Hepatocyte (in vitro differentiated cells): ENCODE measurements around the gene ANKDD1B. TPM values are rescaled to one million over a fixed set of nuclear protein-coding genes. Genes with fewer than 3 reads are reported as not detected.
A peak's percentile ranks its signal among the peaks of the same experiment; 100 is the strongest.

Experiments used
- DNase-seq: peaks from one replicate; pipeline ENCODE4 v3.0.0-alpha.2; 2016; ENCODE audit warnings: low spot score
- H2AFZ ChIP-seq: fragments of 200-600 bp; sonication (generic); 2 replicates; pipeline ENCODE4 v1.6.0; 2016; ENCODE audit warnings: antibody characterized with exemption, mild to moderate bottlenecking
- H3K27ac ChIP-seq: fragments of 200-600 bp; sonication (generic); 2 replicates; pipeline ENCODE4 v1.5.1; 2016; ENCODE audit warnings: mild to moderate bottlenecking
- H3K27me3 ChIP-seq: fragments of 200-600 bp; sonication (generic); 2 replicates; pipeline ENCODE4 v1.6.1; 2016
- H3K36me3 ChIP-seq: fragments of 200-600 bp; sonication (generic); replicated peaks from 2 replicates; pipeline ENCODE4 v1.5.1; 2016; ENCODE audit warnings: low read depth; ENCODE audit not compliant: insufficient read depth
- H3K4me1 ChIP-seq: fragments of 200-600 bp; sonication (generic); 2 replicates; pipeline ENCODE4 v1.5.1; 2016; ENCODE audit warnings: mild to moderate bottlenecking, moderate library complexity; ENCODE audit not compliant: insufficient read depth
- H3K4me2 ChIP-seq: fragments of 200-600 bp; sonication (generic); 2 replicates; pipeline ENCODE4 v1.6.0; 2016
- H3K4me3 ChIP-seq: fragments of 200-600 bp; sonication (generic); 2 replicates; pipeline ENCODE4 v1.5.1; 2016; ENCODE audit warnings: mild to moderate bottlenecking
- H3K79me2 ChIP-seq: fragments of 200-600 bp; sonication (generic); 2 replicates; pipeline ENCODE4 v1.6.0; 2017; ENCODE audit warnings: mild to moderate bottlenecking
- H3K9me2 ChIP-seq: fragments of 200-600 bp; sonication (generic); replicated peaks from 2 replicates; pipeline ENCODE4 v1.6.0; 2017; ENCODE audit warnings: mild to moderate bottlenecking; ENCODE audit not compliant: insufficient read depth
- H3K9me3 ChIP-seq: fragments of 200-600 bp; sonication (generic); 2 replicates; pipeline ENCODE4 v1.5.1; 2016; ENCODE audit warnings: low read depth, mild to moderate bottlenecking
- H4K20me1 ChIP-seq: fragments of 200-600 bp; sonication (generic); 2 replicates; pipeline ENCODE4 v1.6.0; 2016; ENCODE audit warnings: mild to moderate bottlenecking; ENCODE audit not compliant: insufficient read depth, poor library complexity, severe bottlenecking
- EZH2 ChIP-seq: fragments of 200-600 bp; sonication (generic); IDR thresholded peaks from 2 replicates; pipeline ENCODE4 v1.6.1; 2016; ENCODE audit warnings: antibody characterized with exemption, mild to moderate bottlenecking, borderline replicate concordance
- EZH2phosphoT487 ChIP-seq: fragments of 200-600 bp; sonication (generic); IDR thresholded peaks from one replicate; pipeline ENCODE4 v1.6.1; 2018; ENCODE audit warnings: antibody characterized with exemption, mild to moderate bottlenecking, low read depth, moderate library complexity; ENCODE audit not compliant: unreplicated experiment, severe bottlenecking
- WGBS: methylation state at CpG from one replicate; pipeline ENCODE4 v1.1.6; 2016; ENCODE audit warnings: low lambda C conversion rate; ENCODE audit errors: missing lambda C conversion rate; 5-methylcytosine and 5-hydroxymethylcytosine counted together
- polyA plus RNA-seq: library from polyadenylated mRNA; unstranded; fragments of >200 nt; fragmentation: Nextera tagmentation; extraction: Ambion mirVana; gene quantifications from 2 replicates; pipeline ENCODE4 v1.2.1, GENCODE V29; 2016
- total RNA-seq: library from RNA; depleted of rRNA; stranded (reverse); fragments of >200 nt; gene quantifications from 2 replicates; pipeline ENCODE4 v1.2.3, GENCODE V29; 2014
- TF ChIP-seq, protein P1 (sequence below): fragments of 200-600 bp; sonication (generic); IDR thresholded peaks from 2 replicates; pipeline ENCODE4 v1.5.1; 2016; ENCODE audit warnings: antibody characterized with exemption, mild to moderate bottlenecking; ENCODE audit not compliant: poor library complexity

The ANKDD1B gene
- total and polyA plus RNA-seq, 2 experiments from 2014 or later, result 0.71 to 4.7 TPM

- H4K20me1 ChIP-seq, result no peaks in the 10 kb centered on the region
- H3K36me3 ChIP-seq, result no peaks in the 10 kb centered on the region
- no peak overlapping the region for H2AFZ ChIP-seq
- no peaks in the 10 kb centered on the region for H3K79me2 ChIP-seq
- H3K9me3 ChIP-seq, result no peaks in the 10 kb centered on the region
- TF ChIP-seq, protein P1, sequence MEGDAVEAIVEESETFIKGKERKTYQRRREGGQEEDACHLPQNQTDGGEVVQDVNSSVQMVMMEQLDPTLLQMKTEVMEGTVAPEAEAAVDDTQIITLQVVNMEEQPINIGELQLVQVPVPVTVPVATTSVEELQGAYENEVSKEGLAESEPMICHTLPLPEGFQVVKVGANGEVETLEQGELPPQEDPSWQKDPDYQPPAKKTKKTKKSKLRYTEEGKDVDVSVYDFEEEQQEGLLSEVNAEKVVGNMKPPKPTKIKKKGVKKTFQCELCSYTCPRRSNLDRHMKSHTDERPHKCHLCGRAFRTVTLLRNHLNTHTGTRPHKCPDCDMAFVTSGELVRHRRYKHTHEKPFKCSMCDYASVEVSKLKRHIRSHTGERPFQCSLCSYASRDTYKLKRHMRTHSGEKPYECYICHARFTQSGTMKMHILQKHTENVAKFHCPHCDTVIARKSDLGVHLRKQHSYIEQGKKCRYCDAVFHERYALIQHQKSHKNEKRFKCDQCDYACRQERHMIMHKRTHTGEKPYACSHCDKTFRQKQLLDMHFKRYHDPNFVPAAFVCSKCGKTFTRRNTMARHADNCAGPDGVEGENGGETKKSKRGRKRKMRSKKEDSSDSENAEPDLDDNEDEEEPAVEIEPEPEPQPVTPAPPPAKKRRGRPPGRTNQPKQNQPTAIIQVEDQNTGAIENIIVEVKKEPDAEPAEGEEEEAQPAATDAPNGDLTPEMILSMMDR, result no peak
- TF ChIP-seq EZH2phosphoT487 (no peak), EZH2 (no peak)
- no peaks in the 10 kb centered on the region for H3K4me1 ChIP-seq
- H3K4me2 ChIP-seq, result no peak overlapping the region
- H3K4me3 ChIP-seq, result no peak overlapping the region
- DNase-seq, result no peak
- no peaks in the 10 kb centered on the region for H3K9me2 ChIP-seq
- no peak overlapping the region for H3K27ac ChIP-seq
- H3K27me3 ChIP-seq, result no peaks in the 10 kb centered on the region
These were observed 29.1 kb downstream of the ANKDD1B start for GRCh38 chr5:75640395-75640794.

GRCh38 chr5:75640826-75641225 lies 29.6 kb downstream of the ANKDD1B start:
- no peaks in the 10 kb centered on the region for H3K4me1 ChIP-seq
- H2AFZ ChIP-seq, result no peak overlapping the region
- no peak overlapping the region for H3K4me2 ChIP-seq
- DNase-seq, result no peak
- TF ChIP-seq EZH2 (no peak), EZH2phosphoT487 (no peak)
- TF ChIP-seq, protein P1, result no peak
- no peaks in the 10 kb centered on the region for H3K36me3 ChIP-seq
- H4K20me1 ChIP-seq, result no peaks in the 10 kb centered on the region
- H3K9me2 ChIP-seq, result no peaks in the 10 kb centered on the region
- no peaks in the 10 kb centered on the region for H3K27me3 ChIP-seq
- H3K27ac ChIP-seq, result no peak overlapping the region
- WGBS, result 98% methylated on average over 2 of the region's 2 CpGs
- no peaks in the 10 kb centered on the region for H3K79me2 ChIP-seq
- no peaks in the 10 kb centered on the region for H3K9me3 ChIP-seq
- no peak overlapping the region for H3K4me3 ChIP-seq

- TF ChIP-seq EZH2 (no peak), EZH2phosphoT487 (no peak)
- TF ChIP-seq, protein P1, result no peak
- peak; percentile 72 for DNase-seq
- no peak overlapping the region for H3K4me3 ChIP-seq
- no peaks in the 10 kb centered on the region for H3K4me1 ChIP-seq
- H3K9me3 ChIP-seq, result no peaks in the 10 kb centered on the region
- peak overlapping the region; percentile 88 for H3K27ac ChIP-seq
- H3K36me3 ChIP-seq, result no peaks in the 10 kb centered on the region
- no peak overlapping the region for H2AFZ ChIP-seq
- H3K79me2 ChIP-seq, result no peaks in the 10 kb centered on the region
- peak overlapping the region; percentile 50 for H3K4me2 ChIP-seq
- H4K20me1 ChIP-seq, result no peaks in the 10 kb centered on the region
- no peaks in the 10 kb centered on the region for H3K27me3 ChIP-seq
- H3K9me2 ChIP-seq, result no peaks in the 10 kb centered on the region
- WGBS, result 76% methylated on average over 2 of the region's 2 CpGs
These were observed 37.5 kb downstream of the ANKDD1B start for GRCh38 chr5:75648712-75649111.
